ENCODE results near the gene RNF157.
A peak's percentile ranks its signal among the peaks of the same experiment; 100 is the strongest.

Gene RNF157

DNA sequence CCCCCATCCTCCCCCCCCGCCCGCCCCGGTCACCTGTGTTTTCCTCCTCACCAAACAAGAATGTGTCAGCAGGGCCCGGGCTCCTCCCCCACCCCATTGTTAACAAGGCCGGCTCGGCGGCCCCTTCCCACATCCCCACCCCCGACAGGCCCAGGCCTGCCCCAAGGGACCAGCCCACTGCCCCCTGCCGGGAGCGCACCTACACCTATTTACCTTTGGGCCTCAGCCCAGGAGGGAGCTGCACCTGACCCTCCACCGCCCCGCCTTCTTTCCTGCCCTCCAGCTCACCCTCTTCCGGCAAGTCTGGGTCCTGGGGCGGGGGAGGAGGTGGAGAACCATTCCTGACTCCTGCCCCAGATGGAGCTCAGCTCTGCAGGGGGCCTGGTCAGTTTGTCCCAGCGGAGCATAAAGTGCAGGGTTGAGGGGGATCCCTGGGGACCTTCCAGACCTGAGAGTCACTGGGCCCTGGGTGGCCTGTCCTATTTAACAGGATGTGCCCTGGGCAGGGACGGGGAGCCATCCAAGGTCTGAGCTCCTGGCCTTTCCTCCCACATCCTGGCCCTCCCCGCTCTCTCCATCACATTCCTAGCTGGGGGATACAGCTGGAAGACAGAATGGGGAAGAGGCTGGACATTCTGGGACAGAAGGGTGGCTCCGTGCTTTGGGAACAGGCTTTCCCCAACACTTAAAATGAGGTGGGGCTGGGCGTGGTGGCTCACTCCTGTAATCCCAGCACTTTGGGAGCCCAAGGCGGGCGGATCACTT is 107.5 kb downstream of the RNF157 start:
- no peaks in the 10 kb centered on the region for H3K4me1 ChIP-seq (ENCODE audit: low read length)
- H3K36me3 ChIP-seq (replicated peaks; ENCODE audit: insufficient read depth, low read length) = no peaks in the 10 kb centered on the region
- H3K79me2 ChIP-seq (ENCODE audit: low read length) = no peaks in the 10 kb centered on the region
- no peaks in the 10 kb centered on the region for H3K27me3 ChIP-seq (replicated peaks; ENCODE audit: insufficient read depth, low read length)
- 0 out of 2 replicates have a peak overlapping the region, but pooled peaks have one; percentile 3 for H2AFZ ChIP-seq (ENCODE audit: low read length)
- TF ChIP-seq, protein P1, sequence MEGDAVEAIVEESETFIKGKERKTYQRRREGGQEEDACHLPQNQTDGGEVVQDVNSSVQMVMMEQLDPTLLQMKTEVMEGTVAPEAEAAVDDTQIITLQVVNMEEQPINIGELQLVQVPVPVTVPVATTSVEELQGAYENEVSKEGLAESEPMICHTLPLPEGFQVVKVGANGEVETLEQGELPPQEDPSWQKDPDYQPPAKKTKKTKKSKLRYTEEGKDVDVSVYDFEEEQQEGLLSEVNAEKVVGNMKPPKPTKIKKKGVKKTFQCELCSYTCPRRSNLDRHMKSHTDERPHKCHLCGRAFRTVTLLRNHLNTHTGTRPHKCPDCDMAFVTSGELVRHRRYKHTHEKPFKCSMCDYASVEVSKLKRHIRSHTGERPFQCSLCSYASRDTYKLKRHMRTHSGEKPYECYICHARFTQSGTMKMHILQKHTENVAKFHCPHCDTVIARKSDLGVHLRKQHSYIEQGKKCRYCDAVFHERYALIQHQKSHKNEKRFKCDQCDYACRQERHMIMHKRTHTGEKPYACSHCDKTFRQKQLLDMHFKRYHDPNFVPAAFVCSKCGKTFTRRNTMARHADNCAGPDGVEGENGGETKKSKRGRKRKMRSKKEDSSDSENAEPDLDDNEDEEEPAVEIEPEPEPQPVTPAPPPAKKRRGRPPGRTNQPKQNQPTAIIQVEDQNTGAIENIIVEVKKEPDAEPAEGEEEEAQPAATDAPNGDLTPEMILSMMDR (IDR thresholded peaks at IDR 0.05; ENCODE audit: low read length) = no peak
- no peak for TF ChIP-seq EZH2phosphoT487 (IDR thresholded peaks at IDR 0.05; ENCODE audit: low read length)
- no peak for TF ChIP-seq EZH2 (optimal IDR thresholded peaks at IDR 0.05; ENCODE audit: low read depth, low read length)
- H3K9me2 ChIP-seq (replicated peaks; ENCODE audit: insufficient read depth, low read length) = no peaks in the 10 kb centered on the region
- H3K4me2 ChIP-seq (ENCODE audit: low read depth, low read length) = no peak overlapping the region
- H4K20me1 ChIP-seq (ENCODE audit: insufficient read depth, low read length) = no peaks in the 10 kb centered on the region
- no peak overlapping the region for H3K27ac ChIP-seq (ENCODE audit: low read length)
- no peak overlapping the region for H3K4me3 ChIP-seq (ENCODE audit: low read length)
- H3K9ac ChIP-seq (ENCODE audit: low read length) = no peak overlapping the region
- H3K9me3 ChIP-seq (replicated peaks; ENCODE audit: insufficient read depth, low read length) = no peaks in the 10 kb centered on the region
- no peaks in the 10 kb centered on the region for H3F3A ChIP-seq (ENCODE audit: insufficient read depth, low read length)
- DNase-seq = no peak

DNA sequence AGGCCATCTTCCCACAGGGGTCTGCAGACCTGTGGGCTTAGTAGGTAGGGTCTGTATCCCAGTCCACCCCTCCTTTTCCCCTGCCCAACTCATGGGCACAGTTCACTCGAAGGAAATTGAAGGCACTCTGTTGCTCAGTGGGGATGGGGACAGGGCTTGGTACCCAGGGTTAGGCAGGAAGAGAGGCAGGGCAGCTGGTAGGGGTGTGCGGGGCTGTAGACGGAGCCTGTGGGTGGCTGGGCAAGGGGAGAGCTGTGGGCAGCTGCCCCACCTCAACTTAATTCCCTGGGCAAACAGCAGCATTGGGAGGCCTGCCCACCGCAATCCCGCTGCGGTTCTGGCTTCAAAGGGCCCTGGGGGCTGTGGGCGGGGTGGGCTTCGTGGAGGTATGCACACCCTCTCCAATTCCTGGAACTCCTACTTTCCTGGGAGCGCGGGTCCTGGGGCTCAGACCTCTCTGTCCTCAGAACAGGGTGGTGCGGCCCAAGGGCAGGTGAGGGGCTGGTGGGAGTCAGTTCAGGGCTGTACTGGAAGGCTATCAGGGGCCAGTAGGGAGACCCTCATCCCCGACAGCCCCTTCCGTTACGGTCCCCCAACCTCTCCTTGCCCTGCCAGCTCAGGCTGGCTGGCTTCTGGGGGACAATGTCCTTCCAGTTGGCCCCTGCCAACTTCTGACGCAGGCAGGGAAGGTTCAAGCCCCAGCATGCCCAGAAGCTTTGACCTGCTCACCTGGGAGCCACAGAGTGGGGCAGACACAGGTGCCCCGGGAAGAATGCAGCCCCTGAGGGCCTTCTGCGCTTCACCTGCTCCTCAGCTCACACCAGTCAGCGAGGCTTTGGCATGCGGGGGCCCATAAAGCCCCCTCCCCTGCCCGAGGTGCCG is 108.4 kb downstream of the RNF157 start:
- H3K27ac ChIP-seq (ENCODE audit: low read length) = no peak overlapping the region
- no peaks in the 10 kb centered on the region for H3K27me3 ChIP-seq (replicated peaks; ENCODE audit: insufficient read depth, low read length)
- no peak for DNase-seq

DNA sequence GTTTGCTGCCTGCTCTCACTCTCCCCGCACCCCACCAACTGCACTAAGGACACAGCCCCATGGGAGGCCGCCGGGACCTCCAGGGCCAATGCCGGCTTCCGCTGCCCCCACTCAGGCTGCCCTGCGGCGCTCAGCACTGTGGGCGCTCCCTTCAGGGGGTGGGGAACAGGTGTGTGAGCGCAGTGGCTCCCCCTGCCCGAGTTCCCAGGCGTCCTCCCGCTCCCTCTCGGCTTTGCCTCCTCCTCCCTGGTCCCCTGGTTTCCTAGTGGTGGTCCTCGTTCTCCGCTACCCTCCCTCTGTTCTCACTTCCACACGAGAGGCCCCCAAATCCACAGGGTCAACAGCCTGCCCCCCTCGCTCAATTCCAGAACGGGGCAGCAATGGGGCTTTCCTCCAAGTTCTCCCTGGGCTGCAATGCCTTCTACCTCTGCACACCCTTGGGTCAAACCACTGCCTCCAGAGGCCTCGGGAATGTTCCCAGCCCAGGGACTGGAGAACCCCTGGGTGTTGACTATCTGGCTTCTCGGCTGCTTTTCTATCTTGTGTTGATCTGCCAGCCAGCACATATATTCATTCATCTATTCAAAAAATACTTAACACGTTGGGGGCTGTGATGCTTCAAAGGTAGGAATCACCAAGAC is 109.1 kb downstream of the RNF157 start:
- Histone ChIP-seq H3K27me3 (replicated peaks; ENCODE audit: insufficient read depth, low read length) (no peaks in the 10 kb centered on the region), H3K79me2 (ENCODE audit: low read length) (no peaks in the 10 kb centered on the region), H2AFZ (ENCODE audit: low read length) (no peak overlapping the region), H3K9ac (ENCODE audit: low read length) (no peak overlapping the region), H3K9me2 (replicated peaks; ENCODE audit: insufficient read depth, low read length) (no peaks in the 10 kb centered on the region), H3K4me1 (ENCODE audit: low read length) (no peaks in the 10 kb centered on the region), H3K4me2 (ENCODE audit: low read depth, low read length) (no peak overlapping the region), H3F3A (ENCODE audit: insufficient read depth, low read length) (no peaks in the 10 kb centered on the region), H3K9me3 (replicated peaks; ENCODE audit: insufficient read depth, low read length) (no peaks in the 10 kb centered on the region), H3K4me3 (ENCODE audit: low read length) (no peak overlapping the region), H3K27ac (ENCODE audit: low read length) (no peak overlapping the region), H3K36me3 (replicated peaks; ENCODE audit: insufficient read depth, low read length) (no peaks in the 10 kb centered on the region), H4K20me1 (ENCODE audit: insufficient read depth, low read length) (no peaks in the 10 kb centered on the region)
- TF ChIP-seq EZH2 (optimal IDR thresholded peaks at IDR 0.05; ENCODE audit: low read depth, low read length) (no peak), EZH2phosphoT487 (IDR thresholded peaks at IDR 0.05; ENCODE audit: low read length) (no peak)
- TF ChIP-seq, protein P1 (IDR thresholded peaks at IDR 0.05; ENCODE audit: low read length) = no peak
- no peak for DNase-seq

More for the DNA sequence above, 108.4 kb downstream of the RNF157 start:
- no peaks in the 10 kb centered on the region for H3K9me3 ChIP-seq (replicated peaks; ENCODE audit: insufficient read depth, low read length)
- no peaks in the 10 kb centered on the region for H3K4me1 ChIP-seq (ENCODE audit: low read length)
- H3K36me3 ChIP-seq (replicated peaks; ENCODE audit: insufficient read depth, low read length) = no peaks in the 10 kb centered on the region
- H3K4me3 ChIP-seq (ENCODE audit: low read length) = no peak overlapping the region
- H3K79me2 ChIP-seq (ENCODE audit: low read length) = no peaks in the 10 kb centered on the region
- no peaks in the 10 kb centered on the region for H4K20me1 ChIP-seq (ENCODE audit: insufficient read depth, low read length)
- TF ChIP-seq EZH2phosphoT487 (IDR thresholded peaks at IDR 0.05; ENCODE audit: low read length) = no peak
- TF ChIP-seq EZH2 (optimal IDR thresholded peaks at IDR 0.05; ENCODE audit: low read depth, low read length) = no peak
- TF ChIP-seq, protein P1 (IDR thresholded peaks at IDR 0.05; ENCODE audit: low read length) = no peak
- no peak overlapping the region for H3K9ac ChIP-seq (ENCODE audit: low read length)
- no peak overlapping the region for H3K4me2 ChIP-seq (ENCODE audit: low read depth, low read length)
- no peaks in the 10 kb centered on the region for H3K9me2 ChIP-seq (replicated peaks; ENCODE audit: insufficient read depth, low read length)
- no peak overlapping the region for H2AFZ ChIP-seq (ENCODE audit: low read length)
- H3F3A ChIP-seq (ENCODE audit: insufficient read depth, low read length) = no peaks in the 10 kb centered on the region

Data from MM.1S (cell line).